Suppressor macrophage treated with lipopolysaccharide for 4 hours (primary cell): Measurements from ENCODE around the gene LRP1.
A peak's percentile ranks its signal among the peaks of the same experiment; 100 is the strongest.

Experiments
- DNase-seq: peaks from one replicate; pipeline ENCODE4 v3.0.0-alpha.2; 2020

The LRP1 gene

GRCh38 chr12:57138526-57139272 lies 10.4 kb downstream of the LRP1 start:
- peak; percentile 87 for DNase-seq

- no peak for DNase-seq
Measured at GRCh38 chr12:57139796-57140649, 11.7 kb downstream of the LRP1 start.

- no peak for DNase-seq
Measured at GRCh38 chr12:57141249-57141648, 13.0 kb downstream of the LRP1 start.

GRCh38 chr12:57142121-57142520 lies 13.8 kb downstream of the LRP1 start:
- no peak for DNase-seq

GRCh38 chr12:57142727-57143126 lies 14.4 kb downstream of the LRP1 start:
- no peak for DNase-seq

- DNase-seq = no peak
Measured at GRCh38 chr12:57143454-57143853, 15.2 kb downstream of the LRP1 start.

GRCh38 chr12:57145460-57146059 lies 17.3 kb downstream of the LRP1 start:
- no peak for DNase-seq

GRCh38 chr12:57146092-57146491 lies 17.8 kb downstream of the LRP1 start:
- no peak for DNase-seq

- DNase-seq = no peak
Measured at GRCh38 chr12:57146961-57147944, 19.0 kb downstream of the LRP1 start, which contains the start of gene LRP1-AS. Gene LRP1-AS (minus strand): TSS chr12:57147619.

- peak; percentile 71 for DNase-seq
Measured at GRCh38 chr12:57148469-57149244, 20.4 kb downstream of the LRP1 start.

- no peak for DNase-seq
Measured at GRCh38 chr12:57149245-57149900, 21.1 kb downstream of the LRP1 start.

GRCh38 chr12:57150400-57151000 lies 22.2 kb downstream of the LRP1 start:
- DNase-seq = no peak

- DNase-seq = no peak
Measured at GRCh38 chr12:57151741-57152630, 23.7 kb downstream of the LRP1 start.

- DNase-seq = peak; percentile 78
Measured at GRCh38 chr12:57152639-57153038, 24.4 kb downstream of the LRP1 start.

GRCh38 chr12:57153415-57153997 lies 25.2 kb downstream of the LRP1 start:
- no peak for DNase-seq

GRCh38 chr12:57154076-57154475 lies 25.8 kb downstream of the LRP1 start:
- DNase-seq = no peak

- no peak for DNase-seq
Measured at GRCh38 chr12:57154804-57155434, 26.6 kb downstream of the LRP1 start.

- DNase-seq = no peak
Measured at GRCh38 chr12:57156701-57157403, 28.6 kb downstream of the LRP1 start.
